ENCODE results near the gene MED26.

Gene MED26

DNA sequence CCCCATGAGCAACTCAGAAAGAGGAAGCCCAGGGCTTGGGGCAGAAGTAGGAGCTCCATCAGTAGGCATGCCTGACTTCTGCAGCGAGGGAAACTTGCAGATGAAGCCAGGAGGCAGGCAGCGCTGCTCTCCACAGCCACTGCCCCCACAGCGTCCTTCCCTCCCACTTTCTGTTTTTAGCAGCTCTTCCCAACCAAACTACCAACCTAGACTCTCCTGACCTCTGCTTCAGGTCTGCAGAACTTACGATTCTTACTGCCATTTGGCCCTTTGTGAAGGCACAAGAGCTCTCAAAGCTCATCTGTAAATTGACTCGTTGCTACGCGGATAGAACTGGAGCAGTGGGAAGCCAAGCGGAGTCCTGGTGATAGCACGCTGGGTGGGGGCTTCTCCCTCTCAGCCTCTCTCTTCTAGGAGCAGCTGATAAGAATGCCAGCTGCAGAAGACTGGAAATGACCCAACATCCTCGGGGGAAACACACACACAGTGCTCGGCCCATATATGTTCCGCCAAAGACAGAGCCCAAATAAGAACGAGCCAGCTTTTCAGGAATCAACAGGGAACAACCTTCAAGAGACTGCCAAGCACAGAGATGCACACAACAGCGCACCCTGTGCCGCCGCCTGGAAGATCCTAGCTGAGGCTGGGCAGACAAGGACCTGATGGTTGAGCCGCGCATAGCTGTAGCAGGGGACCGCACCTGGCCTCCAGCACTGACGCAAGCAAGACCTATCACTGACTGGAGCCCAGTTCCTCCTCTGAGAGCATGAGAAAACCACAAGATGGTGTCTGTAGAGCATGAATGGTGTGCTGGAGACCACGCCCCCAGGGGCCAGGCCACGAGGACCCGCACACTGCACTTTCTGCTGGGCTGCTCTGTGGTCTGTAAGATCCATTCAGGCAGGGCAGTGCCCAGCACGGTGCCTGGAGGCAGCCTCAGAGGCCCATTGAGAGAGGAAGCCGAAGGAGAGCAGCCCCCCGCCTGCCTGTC lies 39.9 kb downstream of the MED26 start:
- no peak for DNase-seq

- no peak for DNase-seq
These were observed 40.8 kb downstream of the MED26 start for GRCh38 chr19:16586991-16587832.

- no peak for DNase-seq
These were observed 41.5 kb downstream of the MED26 start for GRCh38 chr19:16586477-16586871.

DNA sequence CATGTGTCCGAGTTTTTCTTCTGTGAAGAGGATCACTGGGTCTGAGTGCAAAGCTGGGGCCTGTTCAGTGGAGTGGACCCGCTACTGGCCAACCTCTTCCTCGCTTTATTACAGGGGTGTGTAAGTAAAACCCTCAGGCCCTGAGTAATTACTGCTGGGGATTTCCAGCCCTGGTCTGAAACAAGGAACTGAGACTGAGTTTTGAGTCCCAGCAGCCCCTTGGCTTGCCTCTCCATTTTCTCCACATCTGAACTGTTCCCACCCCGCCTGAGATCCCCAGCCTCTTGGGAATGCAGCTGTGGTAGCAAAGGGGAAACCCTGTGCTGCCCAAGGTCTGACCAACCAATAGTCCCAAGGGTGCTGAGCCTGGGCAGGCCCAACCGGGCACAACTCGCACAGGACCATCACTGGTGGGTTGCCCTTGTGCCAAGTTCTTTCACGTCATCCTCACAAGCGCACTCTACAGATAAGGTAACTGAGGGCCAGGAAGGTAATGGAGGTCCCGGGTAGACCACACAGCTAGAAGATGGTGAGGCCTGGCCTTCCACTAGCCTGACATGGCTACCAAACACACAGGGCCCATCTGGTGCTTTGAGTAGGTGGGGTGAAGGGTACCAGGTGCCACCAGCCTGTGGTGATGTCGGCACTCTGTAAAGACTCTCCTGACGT lies 42.1 kb downstream of the MED26 start:
- no peak for DNase-seq

DNA sequence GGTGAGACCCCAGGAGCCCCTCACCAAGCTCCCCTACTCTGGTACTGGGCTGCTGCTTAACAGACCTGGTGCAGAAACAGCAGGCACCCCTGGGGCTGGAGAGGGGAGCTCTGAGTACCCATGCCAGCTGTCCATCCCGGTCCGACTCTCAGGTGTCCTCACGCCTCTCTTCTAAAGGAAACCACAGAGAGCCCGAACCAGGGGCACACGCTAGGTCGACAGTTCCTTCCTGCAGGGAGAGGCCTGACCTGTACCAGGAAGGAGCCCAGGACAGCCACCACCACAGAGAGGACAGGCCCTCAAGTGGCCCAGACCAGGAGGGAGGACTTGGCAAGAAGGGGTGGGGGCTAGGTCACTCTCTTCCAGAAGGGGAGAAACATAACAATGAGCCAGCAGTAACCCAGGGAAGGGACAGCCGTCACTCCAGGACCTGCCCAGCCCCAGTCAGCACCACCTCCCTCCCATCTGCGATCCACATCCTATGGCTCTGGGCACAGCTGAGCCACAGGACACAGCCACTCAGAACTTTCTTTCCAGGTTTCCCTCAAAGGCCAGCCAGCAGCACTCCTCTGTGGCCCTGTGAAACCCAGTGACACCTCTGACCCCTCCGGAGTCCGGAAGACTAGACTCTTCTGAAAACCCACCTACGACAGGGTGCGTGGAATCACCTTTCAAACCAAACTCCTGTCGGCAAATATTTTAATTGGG lies 42.8 kb downstream of the MED26 start:
- DNase-seq, result no peak

GRCh38 chr19:16584248-16585093 lies 43.5 kb downstream of the MED26 start:
- no peak for DNase-seq

DNA sequence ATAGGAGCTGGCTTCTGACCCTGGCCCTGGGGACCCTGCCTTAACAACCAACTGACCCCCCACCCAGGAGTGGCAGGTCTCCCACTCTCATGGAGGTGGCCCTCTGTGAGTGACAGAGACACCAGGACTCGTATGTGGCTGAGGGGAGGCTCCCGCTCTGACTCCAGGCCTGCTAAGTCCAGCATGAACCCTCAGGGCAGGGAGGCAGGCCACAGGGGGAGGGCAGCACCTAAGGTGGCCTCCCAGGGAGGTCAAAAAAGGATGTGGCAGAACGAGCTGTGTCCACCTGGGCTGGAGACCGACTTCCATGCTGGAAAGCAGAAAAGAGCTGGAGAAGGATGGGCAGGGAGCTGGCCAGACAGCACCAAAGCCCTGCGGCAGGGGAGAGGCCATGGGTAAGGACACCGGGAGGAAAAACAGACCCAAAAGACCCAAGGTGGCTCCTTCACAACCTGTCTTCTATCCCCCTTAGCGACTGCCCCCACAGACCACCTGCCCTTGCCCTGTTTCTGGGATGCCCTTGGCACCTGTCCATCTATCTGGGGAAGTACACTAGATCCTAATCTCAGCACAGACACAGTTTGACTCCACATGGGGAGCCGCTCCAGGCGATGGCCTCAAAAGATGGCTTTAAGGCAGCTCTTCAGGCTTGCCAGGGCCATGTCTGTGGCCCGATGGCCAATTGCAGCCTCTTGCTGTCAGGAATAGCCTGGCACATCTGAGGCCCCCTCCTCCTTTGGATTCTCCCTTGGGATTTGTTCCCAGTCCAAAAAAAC lies 45.3 kb downstream of the MED26 start:
- DNase-seq, result no peak

DNA sequence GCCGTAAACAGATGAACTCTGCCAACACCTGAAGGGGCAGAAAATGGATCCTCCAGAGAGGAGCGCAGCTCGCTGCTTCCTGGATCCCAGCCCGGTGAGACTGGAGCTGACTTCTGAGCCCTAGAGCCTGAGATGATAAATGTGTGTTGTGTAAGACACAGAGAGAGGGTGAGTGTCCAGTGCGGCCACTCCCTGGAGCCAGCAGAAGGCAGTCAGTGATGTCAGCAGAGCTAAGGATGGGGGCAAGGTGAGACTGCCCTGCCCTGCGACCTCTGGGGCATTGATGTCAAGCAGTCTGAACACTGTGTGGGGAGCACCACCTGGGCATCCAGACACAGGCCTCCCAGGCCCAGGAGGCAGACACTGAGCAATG lies 46.0 kb downstream of the MED26 start:
- DNase-seq, result no peak

- no peak for DNase-seq
These were observed 46.6 kb downstream of the MED26 start for GRCh38 chr19:16581145-16581970.

GRCh38 chr19:16579381-16579780 lies 48.6 kb downstream of the MED26 start:
- no peak for DNase-seq

- no peak for DNase-seq
These were observed 50.4 kb downstream of the MED26 start for GRCh38 chr19:16577531-16577985.

DNA sequence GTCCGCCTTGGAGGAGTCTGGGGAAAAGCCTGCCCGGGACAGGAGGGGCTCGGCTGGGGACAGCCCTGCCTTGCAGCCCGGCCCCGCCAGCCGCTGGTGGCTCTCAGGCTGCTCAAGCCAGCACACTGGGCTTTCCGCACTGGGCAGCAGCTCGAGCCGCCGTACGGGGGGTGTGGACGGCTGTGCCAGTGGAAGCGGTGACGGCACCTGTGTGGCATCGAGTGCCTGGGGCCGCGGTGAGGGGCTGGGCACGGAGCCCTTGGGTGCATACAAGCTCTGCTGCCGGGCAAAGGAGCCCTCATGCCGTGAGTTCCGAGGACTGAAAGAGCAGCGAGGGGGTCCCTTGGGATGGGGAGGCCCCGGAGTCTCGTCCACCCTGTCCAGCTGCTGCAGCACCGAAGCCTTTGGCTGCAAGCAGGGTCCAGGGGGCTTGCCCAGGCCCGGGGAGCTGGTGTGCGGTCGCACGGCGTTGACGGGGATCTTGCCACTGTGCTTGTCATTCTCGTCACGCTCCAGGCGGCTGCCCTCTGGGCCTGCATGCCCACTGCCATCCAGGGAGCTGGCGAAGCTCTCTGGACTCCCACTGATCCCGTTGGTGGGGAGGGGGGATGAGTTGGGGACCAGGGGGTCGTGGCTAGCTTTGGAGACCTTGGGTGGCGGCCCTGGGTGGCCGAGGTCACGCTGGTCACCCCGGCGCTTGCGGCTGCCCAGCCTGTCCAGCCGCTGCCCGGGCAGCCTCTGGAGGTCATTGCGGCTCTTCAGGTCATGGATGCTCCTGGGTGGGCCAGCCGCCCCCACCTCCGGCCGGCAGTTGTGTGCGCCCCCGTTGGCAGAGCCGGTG lies 51.1 kb downstream of the MED26 start:
- DNase-seq, result no peak

GRCh38 chr19:16575861-16576689 lies 51.9 kb downstream of the MED26 start:
- DNase-seq, result no peak

GRCh38 chr19:16575282-16575681 lies 52.7 kb downstream of the MED26 start:
- DNase-seq, result no peak

GRCh38 chr19:16573925-16574324 lies 54.1 kb downstream of the MED26 start:
- DNase-seq, result no peak

GRCh38 chr19:16573296-16573695 lies 54.7 kb downstream of the MED26 start:
- DNase-seq, result no peak

DNA sequence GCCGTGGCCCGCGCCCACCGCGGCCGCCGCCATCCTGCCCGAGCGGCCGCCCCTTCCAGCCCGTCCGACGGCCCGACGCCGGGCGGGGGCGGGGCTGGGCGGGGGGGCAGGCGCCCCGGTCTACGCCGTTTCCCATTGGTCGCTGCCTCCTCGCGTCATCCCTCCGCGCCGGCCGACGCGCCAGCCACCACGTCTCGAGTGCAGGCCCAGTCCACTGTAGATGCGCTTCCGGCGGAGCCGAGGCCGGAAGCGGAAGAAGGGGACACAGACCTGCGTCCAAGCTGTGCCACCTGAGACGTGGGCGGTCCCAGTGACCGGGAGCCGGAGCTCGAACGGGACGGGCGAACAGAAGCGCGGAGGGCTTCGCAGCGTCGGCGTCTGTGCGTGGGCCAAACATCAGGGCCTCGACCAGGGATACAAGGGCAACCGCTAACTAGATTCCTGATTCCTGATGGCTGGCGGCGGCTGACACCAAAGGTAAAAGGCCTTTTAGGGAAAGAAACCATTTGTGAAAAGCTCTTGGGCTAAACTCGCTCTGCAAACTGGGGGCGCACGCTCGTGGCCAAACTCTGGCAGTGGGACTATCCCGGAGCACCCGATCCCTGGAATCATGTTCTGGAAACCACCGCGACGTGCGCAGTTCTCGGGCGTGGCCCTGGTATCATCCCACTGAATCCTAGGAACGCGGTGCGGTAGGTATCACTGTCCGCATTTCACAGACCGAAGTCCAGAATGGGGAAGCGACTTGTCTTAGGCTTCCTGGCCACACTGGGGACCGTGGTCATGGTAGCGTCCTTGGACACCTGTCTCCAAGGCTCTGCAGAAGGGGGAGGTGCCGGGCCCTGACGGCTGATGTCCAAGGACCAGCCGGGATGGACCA lies 55.4 kb downstream of the MED26 start, which contains the start of gene SLC35E1:
SLC35E1 (minus strand) TSS at position 84 of the 880 bp plus-strand sequence; CDS start at position 33, 51 bp downstream.
- DNase-seq, result peak; percentile 95
